GM18868 (cell line): ENCODE measurements around the gene MCC.

Experiments
- ATAC-seq: cut with Tn5 transposase; IDR thresholded peaks from one replicate; pipeline ENCODE4 v1.9.1; 2021; ENCODE audit warnings: mild to moderate bottlenecking, moderate library complexity; ENCODE audit not compliant: unreplicated experiment

MCC gene

DNA sequence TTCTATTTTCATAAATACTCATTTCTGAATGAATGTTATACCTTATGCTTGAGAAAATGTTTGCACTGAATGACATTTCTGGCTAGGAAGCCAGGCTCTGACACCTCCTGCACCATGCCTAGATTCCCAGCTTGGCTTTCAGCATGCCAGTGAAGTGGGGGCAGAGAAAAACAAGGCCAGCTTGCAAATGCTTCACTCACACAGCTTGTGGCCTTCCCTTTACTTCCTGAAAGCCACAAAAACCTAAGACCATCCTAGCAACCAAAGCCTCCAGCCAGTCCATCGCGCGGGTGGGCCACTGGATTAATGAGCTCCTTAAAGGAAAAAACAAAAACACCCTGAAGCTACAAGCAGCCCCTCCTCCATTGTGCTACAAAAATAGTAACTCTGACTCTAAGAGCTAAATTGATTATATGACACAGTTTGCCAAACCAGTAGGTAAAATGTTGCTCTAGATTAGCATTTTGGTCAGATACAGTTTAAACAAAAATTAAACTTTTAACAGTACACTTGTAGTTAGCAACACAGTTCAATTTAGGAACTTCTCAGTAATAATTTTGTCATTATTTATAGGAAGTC is 213.3 kb downstream of the MCC start:
- ATAC-seq, result no peak

- ATAC-seq, result peak; percentile 84
Observed at GRCh38 chr5:113273948-113274347, 214.3 kb downstream of the MCC start.

- no peak for ATAC-seq
Observed at GRCh38 chr5:113271745-113272454, 216.4 kb downstream of the MCC start.

DNA sequence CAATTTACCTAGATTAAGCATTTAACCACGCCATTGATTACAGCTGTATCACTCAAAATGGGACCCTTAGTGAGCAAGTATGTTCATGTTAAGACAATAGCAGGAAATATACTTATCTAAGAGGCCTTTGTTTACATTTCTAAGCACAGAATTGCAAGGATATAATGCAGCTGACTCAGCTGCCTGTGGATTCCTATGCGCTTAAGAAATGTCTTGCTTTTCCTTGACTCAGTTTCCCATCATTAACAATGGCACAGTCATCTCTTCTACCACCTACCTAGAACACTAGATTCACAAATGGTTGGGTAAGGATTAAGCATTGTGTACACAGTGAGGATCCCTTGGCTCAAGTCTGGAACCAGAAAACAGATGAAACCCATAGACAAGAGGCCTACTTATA is 217.2 kb downstream of the MCC start:
- ATAC-seq, result no peak

DNA sequence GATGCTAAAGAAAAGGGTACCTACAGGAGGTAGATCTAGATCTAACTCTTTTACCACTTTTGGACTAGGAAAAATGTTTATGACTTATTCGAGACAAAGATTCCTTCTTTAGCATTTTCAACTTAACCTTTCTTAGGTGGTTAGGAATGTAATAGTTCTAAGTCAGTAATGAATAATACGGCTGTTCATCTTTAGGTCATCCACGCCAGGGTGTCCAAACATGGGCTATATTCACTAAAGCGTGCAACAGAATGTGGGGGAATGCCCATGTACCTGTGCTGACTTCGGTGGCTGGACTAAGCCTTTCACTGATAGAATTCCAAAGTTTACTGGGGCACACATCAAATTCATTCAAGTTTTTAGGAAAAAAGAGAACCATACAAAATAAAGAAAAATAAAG is 218.2 kb downstream of the MCC start:
- no peak for ATAC-seq

- no peak for ATAC-seq
Observed at GRCh38 chr5:113269023-113269997, 218.9 kb downstream of the MCC start.

DNA sequence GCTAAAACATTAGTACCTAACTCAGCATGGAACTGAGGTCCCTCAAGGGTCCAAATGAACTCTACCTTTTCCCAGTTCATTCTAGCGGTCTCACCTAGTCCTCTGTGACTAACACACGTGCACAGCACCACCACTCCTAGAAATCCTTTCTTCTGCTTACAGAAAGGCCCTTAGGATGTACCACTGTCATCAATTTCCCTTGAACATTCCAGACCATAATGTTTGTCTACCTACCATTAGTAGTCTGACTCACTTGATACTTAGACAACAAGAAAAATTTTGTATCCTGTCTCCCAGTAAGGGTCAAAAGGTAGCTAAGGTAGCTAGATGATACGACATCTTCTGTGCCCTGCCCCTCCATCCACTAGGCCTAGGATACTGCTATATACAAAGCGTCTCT is 220.0 kb downstream of the MCC start:
- no peak for ATAC-seq

GRCh38 chr5:113267361-113267900 is 220.8 kb downstream of the MCC start:
- ATAC-seq, result no peak

DNA sequence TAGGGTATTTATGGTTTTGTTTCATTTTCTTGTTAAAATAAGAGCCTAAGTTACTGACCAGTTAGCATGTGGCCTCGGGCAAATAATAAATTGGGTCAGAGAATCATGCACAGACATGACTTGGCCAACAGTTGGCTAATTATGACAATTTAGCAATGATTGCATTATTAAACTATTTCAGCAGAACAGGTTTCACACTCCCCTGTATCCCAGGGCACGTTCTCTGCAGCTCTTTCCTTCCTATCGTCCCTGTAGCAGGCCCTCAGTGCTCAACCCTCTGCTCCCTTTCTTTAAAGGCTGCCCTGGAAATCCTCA is 221.4 kb downstream of the MCC start:
- no peak for ATAC-seq

- no peak for ATAC-seq
Observed at GRCh38 chr5:113266227-113266912, 221.9 kb downstream of the MCC start.

DNA sequence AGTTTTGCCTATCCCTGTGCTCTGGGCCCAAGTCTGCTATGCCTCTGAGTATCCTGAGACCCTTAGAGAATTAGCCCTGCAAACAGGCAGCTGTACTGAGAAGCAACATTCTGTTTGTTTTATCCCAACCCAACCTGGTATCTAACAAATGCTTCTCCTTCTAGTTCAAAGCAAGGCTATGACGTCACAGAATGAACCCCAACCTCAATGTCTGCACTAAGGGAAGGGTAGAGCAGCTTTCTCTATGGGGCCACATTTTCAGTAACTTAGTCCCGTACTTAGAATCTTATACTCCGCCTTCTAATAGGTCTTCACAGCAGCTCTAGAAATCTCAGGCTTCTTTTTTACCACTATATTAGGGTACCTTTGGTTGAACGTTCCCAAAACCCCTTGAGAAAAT is 223.1 kb downstream of the MCC start:
- ATAC-seq, result no peak

- no peak for ATAC-seq
Observed at GRCh38 chr5:113264046-113264445, 224.2 kb downstream of the MCC start.

- no peak for ATAC-seq
Observed at GRCh38 chr5:113263545-113263944, 224.7 kb downstream of the MCC start.

GRCh38 chr5:113262674-113263073 is 225.6 kb downstream of the MCC start:
- no peak for ATAC-seq

- ATAC-seq, result no peak
Observed at GRCh38 chr5:113259034-113259433, 229.2 kb downstream of the MCC start.

DNA sequence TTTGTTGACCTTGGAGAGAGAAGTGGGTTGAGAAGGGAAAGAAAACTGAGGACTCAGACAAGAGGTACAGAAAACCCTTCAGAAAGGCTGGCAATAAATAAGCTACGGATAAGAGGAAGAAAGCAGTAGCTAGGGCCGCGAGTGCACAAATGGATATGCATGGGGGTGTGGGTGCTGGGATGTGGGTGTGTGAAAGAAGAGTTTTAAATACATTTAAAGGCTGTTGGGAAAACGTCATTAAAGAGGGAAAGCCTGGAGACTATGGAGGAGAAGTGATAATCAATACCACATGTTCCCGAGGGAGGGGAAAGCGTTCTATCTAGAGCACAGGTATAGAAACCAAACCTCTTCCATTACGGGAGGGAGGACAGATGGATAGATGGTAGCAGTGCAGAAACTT is 230.7 kb downstream of the MCC start:
- no peak for ATAC-seq

DNA sequence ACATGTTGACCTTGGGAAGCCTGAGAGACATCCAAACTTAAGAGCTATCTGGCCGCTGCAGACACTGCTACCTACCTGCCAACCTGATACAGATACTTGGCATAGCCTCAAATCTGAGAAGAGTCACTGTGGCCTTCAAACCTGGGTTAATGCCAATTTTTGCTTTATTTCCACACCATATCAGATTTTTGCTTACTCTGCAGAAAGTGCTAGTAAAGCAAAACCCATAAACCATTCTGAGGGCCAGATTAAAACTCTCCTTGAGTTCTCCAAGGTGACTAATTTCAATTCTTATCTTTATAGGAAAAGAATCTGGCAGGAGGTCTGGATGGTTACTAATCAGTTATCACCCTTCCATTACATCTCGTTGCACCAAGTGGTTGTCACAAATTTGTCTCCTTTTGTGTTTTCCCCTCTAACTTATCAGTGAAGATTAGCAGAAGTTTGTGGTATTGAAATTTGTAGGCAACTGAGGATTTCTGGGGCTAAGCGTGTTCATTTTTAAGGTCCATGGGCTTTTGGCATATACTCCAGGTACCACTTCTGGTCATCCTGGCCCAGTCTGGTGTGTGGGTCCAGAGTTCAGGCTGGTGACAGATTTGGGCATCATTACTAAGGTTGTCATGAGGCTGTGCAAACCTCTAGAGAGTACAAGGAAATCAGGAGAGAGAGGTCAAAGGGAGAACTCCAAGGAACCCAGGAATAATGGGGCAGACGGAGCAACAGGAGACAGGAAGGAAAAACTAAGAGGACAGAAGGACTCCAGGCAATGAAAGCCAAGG is 231.4 kb downstream of the MCC start:
- ATAC-seq, result no peak

DNA sequence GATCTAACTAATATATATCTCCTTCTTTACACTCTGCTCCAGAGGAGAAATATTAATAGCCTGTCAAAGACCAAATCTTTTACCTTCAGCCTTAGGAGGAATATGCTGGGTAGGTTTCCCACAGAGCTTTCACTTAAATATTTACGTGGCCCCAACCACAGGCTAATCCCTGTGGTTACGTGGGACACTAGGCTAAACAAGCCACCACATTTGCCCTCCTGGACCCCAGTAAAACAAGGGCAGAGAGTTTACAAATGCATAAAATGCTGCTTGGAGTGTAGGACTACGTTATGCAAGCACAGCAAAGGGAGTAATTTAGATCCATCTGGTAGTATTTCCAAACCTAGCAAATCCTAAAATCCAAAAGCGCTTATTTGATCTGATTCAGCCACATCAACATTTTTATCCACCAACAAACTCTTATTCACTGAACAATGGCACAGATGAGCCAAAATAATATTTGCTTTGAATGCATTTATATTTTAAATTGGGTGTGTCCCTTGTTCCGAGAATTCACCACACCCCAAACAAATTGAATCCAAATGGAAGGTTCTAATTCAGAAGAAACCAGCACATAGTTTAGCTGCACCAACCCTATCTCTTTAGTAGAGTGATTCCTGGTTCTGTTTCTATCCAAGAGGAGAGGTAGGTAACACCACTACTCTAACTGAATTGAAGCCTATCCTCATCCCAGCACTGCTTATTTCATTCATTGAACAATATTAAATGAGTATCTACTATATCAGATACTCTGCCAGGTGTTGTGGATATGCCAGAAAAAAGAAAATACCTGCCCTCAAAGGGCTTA is 232.5 kb downstream of the MCC start:
- no peak for ATAC-seq

DNA sequence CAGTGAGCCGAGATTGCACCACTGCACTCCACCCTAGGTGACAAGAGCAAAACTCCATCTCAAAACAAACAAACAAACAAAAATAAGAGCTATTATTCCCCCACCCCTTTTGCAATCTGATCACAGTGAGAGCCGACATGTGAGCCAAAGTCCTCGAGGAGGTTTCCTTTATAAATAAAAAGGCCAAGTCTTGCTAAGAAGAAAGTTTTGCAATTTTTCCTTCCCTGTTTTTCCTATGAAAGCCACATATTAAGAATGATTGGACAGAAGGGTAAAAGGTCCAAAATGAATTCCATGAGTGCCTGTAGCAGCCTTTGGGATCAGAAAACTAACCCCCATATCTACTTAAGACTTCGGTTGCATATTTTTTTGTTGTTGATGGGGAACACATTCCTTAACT is 233.1 kb downstream of the MCC start:
- no peak for ATAC-seq
